RPMI7951 (cell line): ENCODE data around the gene SSBP2. TPM values are rescaled to one million over a fixed set of nuclear protein-coding genes. Genes with fewer than 3 reads are reported as not detected.
A peak's percentile ranks its signal among the peaks of the same experiment; 100 is the strongest.
"Not testable (repeated sequence)": the region's sequence is repeated elsewhere in the genome, so short reads cannot be mapped to it uniquely, and the experiment has no call there.

Experiments
- DNase-seq: peaks from one replicate; pipeline ENCODE4 v3.0.0-alpha.2; 2012; ENCODE audit warnings: low read depth
- total RNA-seq: library from RNA; depleted of rRNA; stranded (reverse); fragments of >200 nt; shearing (Covaris generic); gene quantifications from 2 replicates; pipeline ENCODE4 v1.2.3, GENCODE V29; 2014

Gene SSBP2
- total RNA-seq, 1 experiment from 2014 or later, result 27.6 TPM

DNA sequence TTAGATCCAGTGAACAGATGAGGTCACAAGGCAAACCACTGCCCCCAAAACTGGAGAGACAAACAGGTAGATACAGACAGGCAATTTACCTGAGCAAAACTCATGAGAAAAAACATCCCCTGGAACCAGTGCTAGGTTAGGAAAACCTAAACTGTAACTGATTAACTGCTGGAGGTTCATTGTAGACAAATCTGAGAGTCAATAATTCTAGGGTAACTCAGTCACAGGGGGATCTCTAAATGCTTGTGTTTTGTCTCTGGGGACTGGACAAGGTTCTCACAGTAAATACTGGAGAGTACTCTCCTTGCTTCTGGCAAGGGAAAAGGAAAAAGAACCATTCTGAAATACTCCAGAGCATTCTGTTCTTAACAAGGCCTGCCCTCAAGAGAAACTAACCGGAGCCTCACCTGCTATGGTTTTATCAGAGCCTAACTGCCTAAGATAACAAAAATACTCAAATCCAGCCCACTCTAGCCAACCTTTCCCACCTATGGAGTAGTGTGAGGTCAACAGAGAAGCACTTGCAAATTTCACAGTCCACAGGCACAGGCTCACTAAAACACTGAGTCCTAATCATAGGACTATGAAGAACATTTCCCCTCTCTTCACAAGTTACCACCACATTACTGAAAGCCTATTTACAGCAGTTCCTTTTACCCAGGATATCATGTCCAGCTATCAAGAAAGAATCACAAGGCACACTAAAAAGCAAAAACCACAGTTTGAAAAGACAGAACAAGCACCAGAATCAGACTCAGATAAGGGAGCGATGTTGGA lies 217.1 kb downstream of the SSBP2 start:
- no peak for DNase-seq

DNA sequence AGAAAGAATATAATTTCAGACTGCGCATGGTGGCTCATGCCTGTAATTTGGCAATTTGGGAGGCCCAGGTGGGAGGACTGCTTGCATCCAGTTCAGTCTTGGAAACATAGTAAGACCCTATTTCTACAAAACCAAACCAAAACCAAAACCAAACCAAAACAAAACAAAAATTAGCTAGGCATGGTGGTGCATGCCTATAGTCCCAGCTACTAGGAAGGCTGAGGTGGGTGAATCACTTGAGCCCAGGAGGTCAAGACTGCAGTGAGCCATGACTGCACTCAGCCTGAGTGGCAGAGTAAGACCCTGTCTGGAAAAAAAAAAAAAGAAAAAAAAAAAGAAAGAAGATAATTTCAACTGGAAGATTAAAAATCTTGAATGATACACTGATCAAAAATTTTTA lies 220.0 kb downstream of the SSBP2 start:
- peak; percentile 18 for DNase-seq

- no peak for DNase-seq
Measured at GRCh38 chr5:81525690-81526089, 225.2 kb downstream of the SSBP2 start.

GRCh38 chr5:81524015-81524414 lies 226.9 kb downstream of the SSBP2 start:
- no peak for DNase-seq

- no peak for DNase-seq
Measured at GRCh38 chr5:81522571-81522970, 228.3 kb downstream of the SSBP2 start.

DNA sequence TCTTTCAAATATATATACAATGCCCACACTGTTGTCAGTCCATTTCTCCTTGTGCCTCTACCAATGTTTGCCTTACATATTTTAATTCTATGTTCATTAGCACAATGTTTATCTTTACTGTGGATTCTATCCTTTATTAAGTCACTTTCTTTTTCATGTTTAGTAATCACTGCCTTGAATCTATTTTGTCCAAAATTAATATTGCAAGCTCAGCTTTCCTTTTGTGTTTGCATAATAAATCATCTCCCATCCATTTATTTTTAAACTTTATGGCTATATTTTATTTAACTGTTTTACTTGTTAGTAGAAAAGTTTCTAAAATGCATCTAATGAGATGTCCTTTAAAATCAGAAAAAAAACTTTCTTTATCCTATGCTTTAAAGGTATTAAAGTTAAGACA lies 230.1 kb downstream of the SSBP2 start:
- DNase-seq, result no peak

GRCh38 chr5:81519217-81519905 lies 231.5 kb downstream of the SSBP2 start:
- no peak for DNase-seq

DNA sequence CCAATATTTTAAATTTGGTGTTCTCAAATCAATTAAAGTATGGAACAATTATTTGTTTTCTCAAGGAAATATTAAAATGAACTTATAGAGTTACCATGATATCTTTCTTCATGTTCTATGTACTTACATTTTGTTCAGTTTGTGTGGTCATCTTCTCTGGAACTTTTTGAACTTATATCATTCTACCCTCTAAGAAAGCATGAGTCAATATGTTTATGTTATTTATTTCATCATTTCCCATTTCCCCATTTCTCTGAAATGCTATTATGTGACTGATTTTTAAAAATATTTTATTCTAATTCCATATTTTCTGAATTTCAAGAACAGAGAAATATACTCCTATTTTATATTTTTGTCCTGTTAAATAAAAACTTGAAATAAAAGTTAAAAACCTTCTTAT lies 233.4 kb downstream of the SSBP2 start:
- DNase-seq, result no peak

- DNase-seq, result no peak
Measured at GRCh38 chr5:81516091-81516490, 234.8 kb downstream of the SSBP2 start.

DNA sequence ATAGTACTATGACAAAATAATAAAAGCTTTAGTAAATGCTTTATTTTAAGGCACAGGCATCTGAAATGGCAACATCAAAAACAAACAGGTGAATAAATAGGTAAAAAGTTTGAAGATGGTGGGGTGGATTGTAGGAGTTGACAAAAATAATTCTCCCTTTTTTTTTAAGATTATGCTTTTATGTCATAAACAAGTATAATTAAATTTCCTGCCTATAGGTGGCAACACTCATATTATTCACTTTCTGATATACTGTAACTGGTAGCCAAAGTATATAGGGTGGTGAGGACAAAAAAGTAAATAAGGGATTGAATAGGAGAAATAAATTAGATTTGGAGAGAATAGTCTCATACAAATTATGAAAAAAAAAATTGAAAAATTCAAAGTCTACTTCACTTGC lies 236.9 kb downstream of the SSBP2 start:
- peak; percentile 5 for DNase-seq

- no peak for DNase-seq
Measured at GRCh38 chr5:81513473-81513872, 237.4 kb downstream of the SSBP2 start.

- DNase-seq, result peak; percentile 76
Measured at GRCh38 chr5:81506900-81507588, 243.9 kb downstream of the SSBP2 start.

GRCh38 chr5:81506378-81506777 lies 244.5 kb downstream of the SSBP2 start:
- DNase-seq, result no peak

- DNase-seq, result peak; percentile 13
Measured at GRCh38 chr5:81505672-81506071, 245.2 kb downstream of the SSBP2 start.

- DNase-seq, result not testable (repeated sequence)
Measured at GRCh38 chr5:81503602-81504001, 247.3 kb downstream of the SSBP2 start.

DNA sequence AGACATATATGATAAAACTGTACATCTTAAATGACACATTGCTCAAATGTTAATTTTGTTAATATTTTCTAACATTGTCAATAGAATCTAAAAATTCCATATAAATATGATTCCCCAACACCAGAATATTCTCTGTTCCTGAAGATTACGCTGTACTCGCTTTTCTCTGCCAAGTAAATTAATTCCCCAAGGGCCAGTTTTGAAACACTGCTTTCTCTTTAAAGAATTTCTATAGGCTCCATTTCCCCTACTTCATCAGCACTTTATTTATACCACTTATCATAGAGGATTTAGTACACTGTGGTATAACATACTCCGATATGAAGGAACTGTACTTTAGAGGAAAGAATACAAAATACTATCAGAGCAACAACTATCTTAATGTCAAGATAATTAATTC lies 255.6 kb downstream of the SSBP2 start:
- DNase-seq, result no peak

- no peak for DNase-seq
Measured at GRCh38 chr5:81488862-81489261, 262.0 kb downstream of the SSBP2 start.

DNA sequence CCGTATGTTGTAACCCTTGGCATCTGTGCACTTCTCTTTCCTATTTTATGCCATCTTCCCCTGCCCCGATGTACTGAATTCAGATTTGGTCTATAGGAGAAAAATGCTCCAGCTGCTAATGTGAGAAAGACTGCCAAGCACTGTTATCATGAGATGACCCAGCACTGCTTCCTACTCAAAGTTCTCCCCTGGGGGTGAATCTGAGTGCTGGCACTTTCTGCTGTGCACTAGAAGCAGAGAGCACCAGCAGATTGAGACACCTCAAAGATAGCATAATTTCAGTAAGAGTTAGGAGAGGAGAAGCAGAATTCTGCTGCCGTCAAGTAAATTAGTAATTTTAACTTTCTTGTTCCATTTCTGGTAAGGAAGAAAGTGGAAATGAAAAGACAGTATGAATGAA lies 264.2 kb downstream of the SSBP2 start:
- peak; percentile 11 for DNase-seq

- no peak for DNase-seq
Measured at GRCh38 chr5:81482595-81482994, 268.3 kb downstream of the SSBP2 start.

- not testable (repeated sequence) for DNase-seq
Measured at GRCh38 chr5:81473395-81473794, 277.5 kb downstream of the SSBP2 start.

DNA sequence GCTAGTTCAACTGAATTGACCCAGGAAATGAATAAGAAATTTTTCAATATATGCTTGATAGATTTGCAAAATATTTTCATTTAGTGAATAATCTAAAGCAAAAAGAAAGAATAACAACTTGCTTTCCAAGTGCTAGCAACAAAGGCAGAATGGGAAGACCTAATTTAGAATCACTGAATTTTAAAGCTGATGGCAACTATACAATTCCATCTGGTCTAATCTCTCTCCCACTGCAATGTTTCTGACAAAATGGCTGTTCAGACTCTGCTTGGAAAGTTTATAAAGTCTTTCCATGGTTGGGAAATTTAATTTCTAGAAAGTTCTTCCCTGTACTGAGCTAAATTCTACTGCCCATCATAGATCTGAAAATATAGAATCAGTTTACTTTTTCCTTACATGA lies 281.2 kb downstream of the SSBP2 start:
- no peak for DNase-seq

DNA sequence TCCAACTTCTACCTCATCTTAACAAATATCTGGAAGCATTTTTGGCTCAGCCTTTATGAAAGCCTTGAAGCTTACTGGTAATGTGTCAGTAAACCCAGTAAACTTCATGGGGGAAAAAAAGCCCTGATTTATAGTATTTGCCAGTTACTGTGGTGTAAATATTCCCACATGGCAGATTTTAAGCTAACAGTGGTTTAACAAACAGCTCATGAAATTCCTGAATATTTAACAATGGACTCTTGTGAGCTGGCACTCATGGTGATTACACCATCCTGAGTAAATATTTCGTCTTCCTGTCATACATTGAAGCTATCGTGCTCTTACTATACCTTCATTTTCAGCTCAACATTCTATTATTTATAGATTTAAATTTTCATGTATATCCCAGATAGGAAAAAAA lies 300.0 kb downstream of the SSBP2 start:
- DNase-seq, result peak; percentile 11

GRCh38 chr5:81435023-81435422 lies 315.9 kb downstream of the SSBP2 start:
- DNase-seq, result no peak
